Memory B cell (primary cell): Measurements from ENCODE around the gene SH3GL1.
"Not testable (repeated sequence)": the region's sequence is repeated elsewhere in the genome, so short reads cannot be mapped to it uniquely, and the experiment has no call there.

Experiments
- ATAC-seq: fragments of 150-1000 bp; cut with Tn5 transposase; 2 replicates; pipeline ENCODE4 v1.10.0; 2021; ENCODE audit warnings: low read depth, mild to moderate bottlenecking, moderate library complexity
- DNase-seq, 2 donors: peaks; one replicate each; pipeline ENCODE4 v3.0.0; 2022; ENCODE audit warnings: low spot score in 2 of 2
- H3K27ac Mint-ChIP-seq: one replicate; pipeline ENCODE4 v1.8.0; 2022; ENCODE audit warnings: mild to moderate bottlenecking, moderate library complexity, mixed read lengths
- H3K27me3 Mint-ChIP-seq: one replicate; pipeline ENCODE4 v1.8.0; 2022; ENCODE audit warnings: mixed read lengths
- H3K36me3 Mint-ChIP-seq: one replicate; pipeline ENCODE4 v1.8.0; 2022; ENCODE audit warnings: mild to moderate bottlenecking, mixed read lengths
- H3K4me1 Mint-ChIP-seq: one replicate; pipeline ENCODE4 v1.8.0; 2022; ENCODE audit warnings: mixed read lengths
- H3K4me3 Mint-ChIP-seq: one replicate; pipeline ENCODE4 v1.8.0; 2022; ENCODE audit warnings: mild to moderate bottlenecking, moderate library complexity, mixed read lengths
- H3K9me3 Mint-ChIP-seq: one replicate; pipeline ENCODE4 v1.8.0; 2022; ENCODE audit warnings: mixed read lengths

SH3GL1 gene

DNA sequence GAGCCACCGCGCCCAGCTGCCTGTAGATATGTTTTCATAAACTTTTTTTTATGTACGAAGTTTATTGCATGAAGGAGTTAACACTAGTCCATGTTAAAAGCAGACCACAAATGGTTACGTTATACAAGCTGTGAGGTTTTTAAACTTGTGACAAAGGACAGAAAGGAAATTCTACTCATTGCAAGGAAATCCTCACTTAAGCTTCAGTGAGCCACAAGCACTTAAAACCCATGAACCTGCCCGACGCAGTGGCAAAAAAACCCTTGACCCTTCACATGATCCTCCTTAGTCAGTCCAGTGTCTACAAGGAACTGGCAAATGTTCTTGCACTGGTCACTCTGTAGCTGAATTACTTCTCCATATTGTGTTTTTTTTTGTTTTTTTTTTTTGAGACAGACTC, 52.8 kb downstream of the SH3GL1 start:
- no peaks in the 10 kb centered on the region for H3K9me3 Mint-ChIP-seq
- H3K36me3 Mint-ChIP-seq = peaks cover 11% of the 10 kb centered on the region
- peaks cover 4% of the 10 kb centered on the region for H3K4me1 Mint-ChIP-seq
- no peak for DNase-seq
- no peak overlapping the region for H3K4me3 Mint-ChIP-seq
- H3K27me3 Mint-ChIP-seq = no peaks in the 10 kb centered on the region
- no peak for ATAC-seq
- no peak overlapping the region for H3K27ac Mint-ChIP-seq

GRCh38 chr19:4346020-4346383, 54.3 kb downstream of the SH3GL1 start:
- H3K9me3 Mint-ChIP-seq = no peaks in the 10 kb centered on the region
- H3K27ac Mint-ChIP-seq = no peak overlapping the region
- ATAC-seq (no peak), DNase-seq (no peak)
- peaks cover 11% of the 10 kb centered on the region for H3K36me3 Mint-ChIP-seq
- no peaks in the 10 kb centered on the region for H3K27me3 Mint-ChIP-seq
- H3K4me1 Mint-ChIP-seq = peaks cover 7% of the 10 kb centered on the region
- no peak overlapping the region for H3K4me3 Mint-ChIP-seq

DNA sequence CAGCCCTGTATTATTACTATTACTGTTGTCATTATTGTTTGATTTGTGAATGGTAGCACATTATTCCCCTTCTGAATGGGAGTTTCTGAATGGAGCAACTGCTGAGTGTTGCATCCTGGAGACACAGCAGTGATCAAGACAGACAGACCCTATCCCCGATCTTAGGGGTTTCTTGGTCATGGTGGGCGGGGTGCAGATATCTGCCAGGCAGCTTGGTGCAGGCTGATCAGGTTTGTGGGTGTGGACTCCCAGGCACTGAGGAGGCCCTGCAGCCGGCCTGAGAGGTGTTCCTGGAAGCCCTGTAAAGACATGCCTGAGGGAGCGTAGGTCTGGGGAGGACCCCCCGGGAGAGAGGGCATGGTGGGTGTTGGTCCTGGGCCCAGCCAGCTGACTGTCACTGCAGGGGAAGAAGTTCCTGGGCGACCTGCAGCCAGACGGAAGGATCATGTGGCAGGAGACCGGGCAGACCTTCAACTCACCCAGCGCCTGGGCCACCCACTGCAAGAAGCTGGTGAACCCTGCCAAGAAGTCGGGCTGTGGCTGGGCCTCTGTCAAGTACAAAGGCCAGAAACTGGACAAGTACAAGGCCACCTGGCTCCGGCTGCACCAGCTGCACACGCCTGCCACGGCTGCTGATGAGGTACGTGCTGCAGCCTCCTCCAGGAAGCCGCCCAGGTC, 54.9 kb downstream of the SH3GL1 start:
- Mint-ChIP-seq H3K4me3 (peak overlapping the region; percentile 58), H3K36me3 (peaks cover 11% of the 10 kb centered on the region), H3K4me1 (peaks cover 7% of the 10 kb centered on the region), H3K27me3 (no peaks in the 10 kb centered on the region), H3K9me3 (no peaks in the 10 kb centered on the region), H3K27ac (no peak overlapping the region)
- ATAC-seq = no peak
- no peak for DNase-seq

DNA sequence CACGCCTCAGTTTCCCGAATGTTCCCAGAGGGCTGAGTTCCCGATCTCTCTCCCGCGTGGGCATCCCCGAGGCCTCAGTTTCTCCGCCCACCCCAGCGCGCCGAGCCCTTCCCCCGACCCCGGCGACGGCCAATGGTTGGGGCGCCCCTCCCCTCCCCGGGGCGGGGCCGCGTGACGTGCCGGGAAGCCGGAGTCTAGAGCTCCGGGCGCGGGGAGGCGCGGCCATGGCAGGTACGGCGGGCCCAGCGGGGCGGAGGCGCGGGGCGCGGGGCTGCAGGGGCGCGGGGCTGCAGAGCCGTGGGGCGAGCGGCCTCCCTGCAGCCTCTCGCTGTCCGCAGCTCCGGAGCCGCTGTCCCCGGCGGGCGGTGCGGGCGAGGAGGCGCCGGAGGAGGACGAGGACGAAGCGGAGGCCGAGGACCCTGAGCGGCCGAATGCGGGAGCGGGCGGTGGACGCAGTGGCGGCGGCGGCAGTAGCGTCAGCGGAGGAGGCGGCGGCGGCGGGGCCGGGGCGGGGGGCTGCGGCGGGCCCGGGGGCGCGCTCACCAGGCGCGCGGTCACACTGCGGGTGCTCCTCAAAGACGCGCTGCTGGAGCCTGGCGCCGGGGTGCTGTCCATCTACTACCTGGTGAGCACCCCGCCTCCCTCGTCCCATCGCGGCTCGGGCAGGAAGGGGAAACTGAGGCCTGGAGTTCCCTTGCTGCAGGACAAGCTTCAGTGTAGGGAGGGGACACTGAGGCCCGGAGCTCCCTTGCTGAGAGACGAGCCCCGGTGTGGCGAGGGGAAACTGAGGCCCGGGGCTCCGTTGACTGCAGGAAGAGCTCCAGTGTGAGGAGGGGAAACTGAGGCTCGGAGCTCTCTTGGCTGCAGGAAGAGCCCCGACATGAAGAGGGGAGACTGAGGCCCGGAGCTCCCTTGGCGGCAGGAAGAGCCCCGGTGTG, 56.7 kb downstream of the SH3GL1 start, which contains the start of gene MPND:
TSS of gene MPND (plus strand) at position 193 of the 938 bp plus-strand sequence. CDS start at position 225, 32 bp downstream.
- Mint-ChIP-seq H3K9me3 (no peaks in the 10 kb centered on the region), H3K4me3 (peak within 1 kb of the TSS; percentile 84), H3K27me3 (no peaks in the 10 kb centered on the region), H3K27ac (peak within 1 kb of the TSS; percentile 90), H3K36me3 (peaks cover 9% of the 10 kb centered on the region), H3K4me1 (peaks cover 9% of the 10 kb centered on the region)
- ATAC-seq (peak; percentile 71), DNase-seq (peak; percentile 86 to 93)

- H3K36me3 Mint-ChIP-seq = peaks cover 7% of the 10 kb centered on the region
- peak; percentile 80 to 88 for DNase-seq
- peak overlapping the region; percentile 84 for H3K4me3 Mint-ChIP-seq
- peak overlapping the region; percentile 90 for H3K27ac Mint-ChIP-seq
- no peaks in the 10 kb centered on the region for H3K9me3 Mint-ChIP-seq
- peaks cover 16% of the 10 kb centered on the region for H3K4me1 Mint-ChIP-seq
- H3K27me3 Mint-ChIP-seq = no peaks in the 10 kb centered on the region
- ATAC-seq = peak; percentile 79
Observed at GRCh38 chr19:4342615-4343369, 57.6 kb downstream of the SH3GL1 start.

- H3K9me3 Mint-ChIP-seq = no peaks in the 10 kb centered on the region
- H3K27ac Mint-ChIP-seq = peak overlapping the region; percentile 90
- DNase-seq (no peak), ATAC-seq (no peak)
- no peaks in the 10 kb centered on the region for H3K27me3 Mint-ChIP-seq
- peaks cover 17% of the 10 kb centered on the region for H3K4me1 Mint-ChIP-seq
- H3K36me3 Mint-ChIP-seq = peaks cover 7% of the 10 kb centered on the region
- peak overlapping the region; percentile 84 for H3K4me3 Mint-ChIP-seq
Observed at GRCh38 chr19:4342314-4342614, 58.1 kb downstream of the SH3GL1 start.

DNA sequence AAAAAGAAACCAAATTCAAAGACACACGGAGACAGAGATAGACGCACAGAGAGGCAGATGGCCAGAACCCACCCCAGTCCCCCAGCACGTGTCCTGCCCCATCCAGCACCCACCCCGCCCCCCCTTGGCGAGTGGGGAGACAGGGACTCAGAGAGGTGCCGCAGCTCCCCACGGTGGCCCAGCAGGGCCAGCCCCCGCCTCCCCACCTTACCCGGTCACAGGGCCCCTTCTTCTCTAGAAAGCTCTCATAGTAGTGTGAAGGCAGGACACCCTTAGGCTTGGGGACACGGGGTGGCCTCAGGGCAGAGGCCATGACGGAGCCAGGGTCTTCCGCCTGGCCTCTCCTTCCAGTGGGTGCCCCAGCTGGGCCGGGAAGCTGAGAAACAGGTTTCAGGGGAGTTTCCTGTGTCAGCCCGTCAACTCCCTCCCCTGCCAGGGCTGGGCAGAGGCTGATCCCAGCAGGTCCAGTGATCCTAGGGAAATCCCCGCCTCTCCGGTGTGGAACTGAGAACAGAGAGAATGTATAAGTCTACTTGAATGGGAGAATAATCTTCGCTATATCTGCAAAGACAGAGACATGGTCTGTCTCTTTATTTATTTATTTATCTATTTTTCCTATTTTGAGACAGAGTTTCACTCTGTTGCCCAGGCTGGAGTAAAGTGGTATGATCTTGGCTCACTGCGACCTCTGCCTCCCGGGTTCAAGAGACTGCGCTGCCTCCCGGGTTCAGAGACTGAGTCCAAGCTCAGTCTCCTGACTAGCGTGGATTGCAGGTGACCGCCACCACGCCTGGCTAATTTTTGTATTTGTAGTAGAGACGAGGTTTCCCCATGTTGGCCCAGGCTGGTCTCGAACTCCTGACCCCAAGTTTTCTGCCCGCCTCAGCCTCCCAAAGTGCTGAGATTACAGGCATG, 61.6 kb downstream of the SH3GL1 start, which contains the start of gene STAP2:
TSS of gene STAP2 (minus strand) at position 387 of the 915 bp plus-strand sequence. CDS start at position 313, 74 bp downstream.
- H3K36me3 Mint-ChIP-seq = peaks cover 2% of the 10 kb centered on the region

GRCh38 chr19:4337906-4338440, 62.4 kb downstream of the SH3GL1 start:
- Mint-ChIP-seq H3K27ac (peak overlapping the region; percentile 9), H3K27me3 (peaks cover 1% of the 10 kb centered on the region), H3K4me3 (peak overlapping the region; percentile 80), H3K36me3 (peaks cover 2% of the 10 kb centered on the region), H3K4me1 (peaks cover 14% of the 10 kb centered on the region), H3K9me3 (peaks cover 10% of the 10 kb centered on the region)
- ATAC-seq (no peak), DNase-seq (no peak)

More for the DNA sequence above, 61.6 kb downstream of the SH3GL1 start, which contains the start of gene STAP2:
- ATAC-seq (no peak), DNase-seq (no peak)
- Mint-ChIP-seq H3K4me1 (peaks cover 14% of the 10 kb centered on the region), H3K4me3 (peak within 1 kb of the TSS; percentile 80), H3K27ac (peak within 1 kb of the TSS; percentile 9), H3K9me3 (peaks cover 10% of the 10 kb centered on the region), H3K27me3 (peaks cover 1% of the 10 kb centered on the region)

DNA sequence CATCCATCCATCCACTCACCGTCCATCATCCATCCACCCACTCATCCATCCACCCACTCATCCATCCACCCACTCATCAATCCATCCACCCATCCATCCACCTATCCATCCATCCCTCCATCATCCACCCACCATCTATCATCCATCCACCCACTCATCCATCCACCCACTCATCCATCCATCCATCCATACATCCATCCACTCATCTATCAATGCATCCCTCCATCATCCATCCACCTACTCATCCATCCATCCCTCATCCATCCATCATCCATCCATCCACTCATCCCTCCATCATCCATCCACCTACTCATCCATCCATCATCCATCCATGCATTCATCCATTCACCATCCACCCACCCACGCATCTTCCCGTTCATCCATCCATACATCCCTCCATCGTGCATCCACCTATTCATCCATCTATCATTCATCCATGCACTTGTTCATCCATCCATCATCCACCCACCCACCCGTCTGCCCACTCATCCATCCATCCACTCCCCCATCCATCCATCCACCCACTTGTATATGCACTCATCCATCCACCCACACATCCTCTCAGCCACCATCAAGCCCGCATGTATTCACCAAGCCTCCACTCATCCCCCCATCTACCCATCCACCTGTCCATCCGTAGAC, 65.3 kb downstream of the SH3GL1 start:
- peaks cover 10% of the 10 kb centered on the region for H3K4me1 Mint-ChIP-seq
- no peak overlapping the region for H3K4me3 Mint-ChIP-seq
- H3K27me3 Mint-ChIP-seq = peaks cover 1% of the 10 kb centered on the region
- no peak overlapping the region for H3K27ac Mint-ChIP-seq
- ATAC-seq (no peak), DNase-seq (no peak)
- H3K36me3 Mint-ChIP-seq = peaks cover 2% of the 10 kb centered on the region
- peaks cover 10% of the 10 kb centered on the region for H3K9me3 Mint-ChIP-seq

DNA sequence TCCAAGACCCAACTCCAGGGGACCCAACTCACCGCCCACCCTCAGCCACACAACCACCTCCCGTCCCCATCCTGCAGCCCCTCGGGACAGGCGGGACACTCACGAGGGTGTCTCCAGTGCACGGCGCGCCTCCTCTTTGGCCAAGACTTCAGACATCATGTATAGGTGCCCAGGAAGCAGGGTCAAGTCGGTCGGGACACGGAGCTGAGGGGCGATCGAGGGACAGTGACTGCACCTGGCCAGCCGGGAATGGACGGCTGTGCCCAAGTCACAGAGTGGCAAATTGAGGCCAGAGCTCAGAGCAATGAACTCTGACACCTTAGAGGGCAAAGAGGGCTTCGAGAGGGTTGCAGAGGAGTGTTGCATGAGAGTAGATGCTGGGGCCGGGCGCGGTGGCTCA, 70.5 kb downstream of the SH3GL1 start:
- peak overlapping the region; percentile 14 for H3K4me3 Mint-ChIP-seq
- no peak for ATAC-seq

DNA sequence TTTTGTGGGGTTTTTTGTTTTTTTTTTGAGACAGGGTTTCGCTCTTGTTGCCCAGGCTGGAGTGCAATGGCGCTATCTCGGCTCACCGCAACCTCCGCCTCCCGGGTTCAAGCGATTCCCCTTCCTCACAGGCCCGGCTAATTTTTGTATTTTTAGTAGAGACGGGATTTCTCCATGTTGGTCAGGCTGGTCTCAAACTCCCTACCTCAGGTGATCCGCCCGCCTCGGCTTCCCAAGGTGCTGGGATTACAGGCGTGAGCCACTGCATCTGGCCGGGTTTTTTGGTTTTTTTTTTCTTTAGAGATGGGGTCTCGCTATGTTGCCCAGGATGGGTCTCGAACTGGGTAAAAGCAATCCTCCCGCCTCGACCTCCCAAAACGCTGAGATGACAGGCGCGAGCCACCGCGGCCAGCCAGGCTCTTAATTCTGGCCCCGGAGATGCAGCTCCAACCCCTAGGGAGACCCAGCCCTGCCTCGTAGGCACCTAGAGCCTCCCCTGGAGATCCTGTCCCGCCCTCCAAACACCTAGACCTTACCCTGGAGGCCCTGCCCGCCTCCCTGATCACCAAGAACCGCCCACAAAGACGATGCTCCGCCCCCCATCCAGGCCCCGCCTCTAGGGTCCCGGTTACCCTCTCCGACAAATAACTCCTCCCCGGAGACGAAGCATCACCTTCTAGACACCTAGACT, 71.2 kb downstream of the SH3GL1 start:
- Mint-ChIP-seq H3K4me1 (peaks cover 15% of the 10 kb centered on the region), H3K4me3 (peak overlapping the region; percentile 77), H3K27me3 (peaks cover 17% of the 10 kb centered on the region), H3K27ac (peak overlapping the region; percentile 78)
- DNase-seq = peak in 1 of 2 donors; percentile 38
- H3K36me3 Mint-ChIP-seq, ATAC-seq, H3K9me3 Mint-ChIP-seq: not testable (repeated sequence)

More for the DNA sequence above, 70.5 kb downstream of the SH3GL1 start:
- H3K27ac Mint-ChIP-seq = no peak overlapping the region
- H3K36me3 Mint-ChIP-seq = no peaks in the 10 kb centered on the region
- peaks cover 15% of the 10 kb centered on the region for H3K4me1 Mint-ChIP-seq
- peaks cover 18% of the 10 kb centered on the region for H3K27me3 Mint-ChIP-seq
- DNase-seq = no peak
- peaks cover 4% of the 10 kb centered on the region for H3K9me3 Mint-ChIP-seq
